Activated CD8-positive, alpha-beta memory T cell treated with anti-CD3 and anti-CD28 coated beads, Interleukin-2, amount 50 U/mL, for 24 hours (primary cell): ENCODE data around the gene BTG2.

Source experiments
- DNase-seq: peaks from one replicate; pipeline ENCODE4 v3.0.0-alpha.2; 2020; ENCODE audit errors: extremely low read depth

Gene BTG2

GRCh38 chr1:203276408-203276807, 28.9 kb upstream of the BTG2 start:
- no peak for DNase-seq

GRCh38 chr1:203276916-203277545, 28.3 kb upstream of the BTG2 start:
- no peak for DNase-seq

- DNase-seq = no peak
These were observed 27.0 kb upstream of the BTG2 start for GRCh38 chr1:203278082-203278884.

GRCh38 chr1:203278885-203279406, 26.4 kb upstream of the BTG2 start:
- DNase-seq = no peak

GRCh38 chr1:203280061-203280460, 25.3 kb upstream of the BTG2 start:
- no peak for DNase-seq

GRCh38 chr1:203281033-203281432, 24.3 kb upstream of the BTG2 start:
- DNase-seq = no peak

GRCh38 chr1:203281851-203282661, 23.3 kb upstream of the BTG2 start:
- no peak for DNase-seq

GRCh38 chr1:203282720-203283542, 22.4 kb upstream of the BTG2 start:
- no peak for DNase-seq

GRCh38 chr1:203283597-203283996, 21.7 kb upstream of the BTG2 start:
- no peak for DNase-seq

GRCh38 chr1:203284411-203285123, 20.8 kb upstream of the BTG2 start:
- DNase-seq = no peak

- no peak for DNase-seq
These were observed 18.9 kb upstream of the BTG2 start for GRCh38 chr1:203286161-203286984.

GRCh38 chr1:203287109-203287893, 18.0 kb upstream of the BTG2 start:
- DNase-seq = peak; percentile 57

- no peak for DNase-seq
These were observed 17.4 kb upstream of the BTG2 start for GRCh38 chr1:203287898-203288297.

GRCh38 chr1:203288400-203288799, 16.9 kb upstream of the BTG2 start:
- DNase-seq = no peak

- DNase-seq = peak; percentile 79
These were observed 15.9 kb upstream of the BTG2 start for GRCh38 chr1:203289281-203289981.

GRCh38 chr1:203289982-203290260, 15.4 kb upstream of the BTG2 start:
- no peak for DNase-seq

GRCh38 chr1:203290261-203291089, 14.8 kb upstream of the BTG2 start:
- peak; percentile 92 for DNase-seq
